Endothelial cell (in vitro differentiated cells): ENCODE results near the gene PEAK3. TPM values are rescaled to one million over a fixed set of nuclear protein-coding genes. Genes with fewer than 3 reads are reported as not detected.

ENCODE experiments used
- DNase-seq: peaks from one replicate; pipeline ENCODE4 v3.0.0; 2021; ENCODE audit warnings: low spot score
- H3K27ac Mint-ChIP-seq: one replicate; pipeline ENCODE4 v1.8.0; 2021; ENCODE audit warnings: mixed read lengths, inconsistent platforms; ENCODE audit not compliant: unreplicated experiment
- H3K27me3 Mint-ChIP-seq: one replicate; pipeline ENCODE4 v1.8.0; 2021; ENCODE audit warnings: mild to moderate bottlenecking, moderate library complexity, mixed read lengths, inconsistent platforms; ENCODE audit not compliant: unreplicated experiment
- H3K36me3 Mint-ChIP-seq: one replicate; pipeline ENCODE4 v1.8.0; 2021; ENCODE audit warnings: mild to moderate bottlenecking, low read depth, mixed read lengths, inconsistent platforms; ENCODE audit not compliant: unreplicated experiment
- H3K4me1 Mint-ChIP-seq: one replicate; pipeline ENCODE4 v1.8.0; 2021; ENCODE audit warnings: mild to moderate bottlenecking, mixed read lengths, inconsistent platforms; ENCODE audit not compliant: unreplicated experiment
- H3K4me3 Mint-ChIP-seq: one replicate; pipeline ENCODE4 v1.8.0; 2021; ENCODE audit warnings: mild to moderate bottlenecking, mixed read lengths, inconsistent platforms; ENCODE audit not compliant: unreplicated experiment
- H3K9me3 Mint-ChIP-seq: one replicate; pipeline ENCODE4 v1.8.0; 2021; ENCODE audit warnings: mixed read lengths, inconsistent platforms; ENCODE audit not compliant: unreplicated experiment
- total RNA-seq: library from RNA; stranded (reverse); fragmentation: NEBNext Ultra II Directional; extraction: Animal tissue kit (Norgen Biotek cat#: 25700); gene quantifications from one replicate; pipeline ENCODE4 v1.2.1, GENCODE V29; 2021; ENCODE audit not compliant: unreplicated experiment
- TF ChIP-seq, protein P1 (sequence below): fragments of 200-600 bp; sonication (generic); IDR thresholded peaks from one replicate; pipeline ENCODE4 v1.5.0; 2021; ENCODE audit warnings: antibody characterized with exemption; ENCODE audit not compliant: unreplicated experiment

PEAK3 gene
- total RNA-seq, 1 donor from 2014 or later = 0.97 TPM

- Mint-ChIP-seq H3K27me3 (peaks cover 7% of the 10 kb centered on the region), H3K9me3 (no peaks in the 10 kb centered on the region), H3K36me3 (peaks cover 5% of the 10 kb centered on the region), H3K27ac (no peak overlapping the region), H3K4me3 (no peak overlapping the region), H3K4me1 (peaks cover 2% of the 10 kb centered on the region)
- TF ChIP-seq, protein P1, sequence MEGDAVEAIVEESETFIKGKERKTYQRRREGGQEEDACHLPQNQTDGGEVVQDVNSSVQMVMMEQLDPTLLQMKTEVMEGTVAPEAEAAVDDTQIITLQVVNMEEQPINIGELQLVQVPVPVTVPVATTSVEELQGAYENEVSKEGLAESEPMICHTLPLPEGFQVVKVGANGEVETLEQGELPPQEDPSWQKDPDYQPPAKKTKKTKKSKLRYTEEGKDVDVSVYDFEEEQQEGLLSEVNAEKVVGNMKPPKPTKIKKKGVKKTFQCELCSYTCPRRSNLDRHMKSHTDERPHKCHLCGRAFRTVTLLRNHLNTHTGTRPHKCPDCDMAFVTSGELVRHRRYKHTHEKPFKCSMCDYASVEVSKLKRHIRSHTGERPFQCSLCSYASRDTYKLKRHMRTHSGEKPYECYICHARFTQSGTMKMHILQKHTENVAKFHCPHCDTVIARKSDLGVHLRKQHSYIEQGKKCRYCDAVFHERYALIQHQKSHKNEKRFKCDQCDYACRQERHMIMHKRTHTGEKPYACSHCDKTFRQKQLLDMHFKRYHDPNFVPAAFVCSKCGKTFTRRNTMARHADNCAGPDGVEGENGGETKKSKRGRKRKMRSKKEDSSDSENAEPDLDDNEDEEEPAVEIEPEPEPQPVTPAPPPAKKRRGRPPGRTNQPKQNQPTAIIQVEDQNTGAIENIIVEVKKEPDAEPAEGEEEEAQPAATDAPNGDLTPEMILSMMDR = no peak
- DNase-seq = no peak
These were observed 27.9 kb upstream of the PEAK3 start for GRCh38 chr19:2309734-2310362.

GRCh38 chr19:2308114-2308556 is 26.2 kb upstream of the PEAK3 start, which contains the start of gene LINGO3:
Gene LINGO3, minus strand, starts transcription at chr19:2308154. Its CDS starts 16,378 bp downstream, at chr19:2291776.
- no peaks in the 10 kb centered on the region for H3K9me3 Mint-ChIP-seq

DNA sequence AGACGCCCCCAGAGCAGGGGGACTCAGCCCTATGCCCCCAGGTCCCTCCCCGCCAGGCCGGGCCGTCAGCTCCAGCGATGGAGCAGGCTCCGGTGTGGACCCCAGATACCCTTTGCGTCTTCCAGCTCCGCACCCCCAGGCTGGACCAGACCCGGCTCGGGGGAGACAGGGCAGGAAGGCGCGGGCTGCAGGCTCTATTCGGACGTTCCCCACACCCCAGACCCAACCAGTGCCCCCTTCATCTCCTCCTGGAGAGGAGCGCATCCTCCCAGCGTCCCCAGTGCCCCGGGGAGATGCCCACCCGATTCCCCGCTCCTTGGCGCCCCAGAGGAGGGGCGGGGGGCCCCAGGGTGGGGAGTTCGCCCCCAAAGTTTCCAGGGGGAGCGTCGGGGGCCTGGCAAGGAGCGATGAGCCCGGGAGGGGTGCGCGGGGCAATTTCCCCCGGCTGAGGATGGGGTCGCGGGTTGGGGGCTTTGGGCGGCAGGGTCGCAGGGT is 25.6 kb upstream of the PEAK3 start:
- TF ChIP-seq, protein P1 = no peak
- H3K4me3 Mint-ChIP-seq = no peak overlapping the region
- peaks cover 7% of the 10 kb centered on the region for H3K27me3 Mint-ChIP-seq

More at GRCh38 chr19:2308114-2308556, 26.2 kb upstream of the PEAK3 start, which contains the start of gene LINGO3:
- H3K4me1 Mint-ChIP-seq = peaks cover 2% of the 10 kb centered on the region
- peak within 1 kb of the TSS; percentile 79 for H3K4me3 Mint-ChIP-seq
- TF ChIP-seq, protein P1 = no peak
- no peak for DNase-seq
- peaks cover 7% of the 10 kb centered on the region for H3K27me3 Mint-ChIP-seq
- H3K36me3 Mint-ChIP-seq = no peaks in the 10 kb centered on the region
- peak within 1 kb of the TSS; percentile 42 for H3K27ac Mint-ChIP-seq

GRCh38 chr19:2306971-2307370 is 25.0 kb upstream of the PEAK3 start:
- peaks cover 7% of the 10 kb centered on the region for H3K27me3 Mint-ChIP-seq

More for the DNA sequence above, 25.6 kb upstream of the PEAK3 start:
- Mint-ChIP-seq H3K27ac (no peak overlapping the region), H3K4me1 (peaks cover 2% of the 10 kb centered on the region), H3K9me3 (no peaks in the 10 kb centered on the region), H3K36me3 (no peaks in the 10 kb centered on the region)
- DNase-seq = no peak

More at GRCh38 chr19:2306971-2307370, 25.0 kb upstream of the PEAK3 start:
- Mint-ChIP-seq H3K4me1 (peaks cover 2% of the 10 kb centered on the region), H3K36me3 (no peaks in the 10 kb centered on the region), H3K9me3 (no peaks in the 10 kb centered on the region), H3K4me3 (no peak overlapping the region), H3K27ac (no peak overlapping the region)
- TF ChIP-seq, protein P1 = no peak
- DNase-seq = no peak
